Progenitor cell of endocrine pancreas (in vitro differentiated cells): Measurements from ENCODE around the gene MAGI1. TPM values are rescaled to one million over a fixed set of nuclear protein-coding genes. Genes with fewer than 3 reads are reported as not detected.
"Not testable (repeated sequence)": the region's sequence is repeated elsewhere in the genome, so short reads cannot be mapped to it uniquely, and the experiment has no call there.

Experiments used
- DNase-seq: peaks from one replicate; pipeline ENCODE4 v3.0.0; 2021; ENCODE audit warnings: low spot score; ENCODE audit not compliant: unreplicated experiment
- H3K27ac Mint-ChIP-seq: 2 replicates; pipeline ENCODE4 v1.8.0; 2021; ENCODE audit warnings: mild to moderate bottlenecking, moderate library complexity, mixed read lengths
- H3K27me3 Mint-ChIP-seq: 2 replicates; pipeline ENCODE4 v1.8.0; 2021; ENCODE audit warnings: mixed read lengths
- H3K36me3 Mint-ChIP-seq: 2 replicates; pipeline ENCODE4 v1.8.0; 2022; ENCODE audit warnings: mixed read lengths; ENCODE audit not compliant: insufficient read depth
- H3K4me1 Mint-ChIP-seq: 2 replicates; pipeline ENCODE4 v1.8.0; 2021; ENCODE audit warnings: low read depth, mixed read lengths
- H3K4me3 Mint-ChIP-seq: 2 replicates; pipeline ENCODE4 v1.8.0; 2021; ENCODE audit warnings: low read depth, mild to moderate bottlenecking, moderate library complexity, mixed read lengths
- H3K9me3 Mint-ChIP-seq: 2 replicates; pipeline ENCODE4 v1.8.0; 2021; ENCODE audit warnings: low read depth, mixed read lengths
- total RNA-seq: library from RNA; stranded (reverse); gene quantifications from 2 replicates; pipeline ENCODE4 v1.2.1, GENCODE V29; 2021
- TF ChIP-seq, protein P1 (sequence below): fragments of 200-600 bp; sonication (generic); IDR thresholded peaks from one replicate; pipeline ENCODE4 v1.5.0; 2021; ENCODE audit warnings: antibody characterized with exemption, mild to moderate bottlenecking; ENCODE audit not compliant: unreplicated experiment

The MAGI1 gene
- total RNA-seq, 1 donor from 2014 or later = 142 TPM

- Mint-ChIP-seq H3K4me3 (no peak overlapping the region), H3K27ac (peak overlapping the region; percentile 65), H3K36me3 (peaks cover 12% of the 10 kb centered on the region), H3K27me3 (no peaks in the 10 kb centered on the region), H3K9me3 (no peaks in the 10 kb centered on the region), H3K4me1 (peaks cover 50% of the 10 kb centered on the region)
- no peak for DNase-seq
- TF ChIP-seq, protein P1, sequence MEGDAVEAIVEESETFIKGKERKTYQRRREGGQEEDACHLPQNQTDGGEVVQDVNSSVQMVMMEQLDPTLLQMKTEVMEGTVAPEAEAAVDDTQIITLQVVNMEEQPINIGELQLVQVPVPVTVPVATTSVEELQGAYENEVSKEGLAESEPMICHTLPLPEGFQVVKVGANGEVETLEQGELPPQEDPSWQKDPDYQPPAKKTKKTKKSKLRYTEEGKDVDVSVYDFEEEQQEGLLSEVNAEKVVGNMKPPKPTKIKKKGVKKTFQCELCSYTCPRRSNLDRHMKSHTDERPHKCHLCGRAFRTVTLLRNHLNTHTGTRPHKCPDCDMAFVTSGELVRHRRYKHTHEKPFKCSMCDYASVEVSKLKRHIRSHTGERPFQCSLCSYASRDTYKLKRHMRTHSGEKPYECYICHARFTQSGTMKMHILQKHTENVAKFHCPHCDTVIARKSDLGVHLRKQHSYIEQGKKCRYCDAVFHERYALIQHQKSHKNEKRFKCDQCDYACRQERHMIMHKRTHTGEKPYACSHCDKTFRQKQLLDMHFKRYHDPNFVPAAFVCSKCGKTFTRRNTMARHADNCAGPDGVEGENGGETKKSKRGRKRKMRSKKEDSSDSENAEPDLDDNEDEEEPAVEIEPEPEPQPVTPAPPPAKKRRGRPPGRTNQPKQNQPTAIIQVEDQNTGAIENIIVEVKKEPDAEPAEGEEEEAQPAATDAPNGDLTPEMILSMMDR = no peak
Measured at GRCh38 chr3:66033241-66034138, 5.2 kb downstream of the MAGI1 start.

GRCh38 chr3:66031102-66031698 lies 7.5 kb downstream of the MAGI1 start:
- TF ChIP-seq, protein P1 = no peak
- Mint-ChIP-seq H3K36me3 (peaks cover 15% of the 10 kb centered on the region), H3K9me3 (peaks cover 3% of the 10 kb centered on the region), H3K27me3 (no peaks in the 10 kb centered on the region), H3K4me3 (no peak overlapping the region), H3K27ac (no peak overlapping the region), H3K4me1 (peaks cover 46% of the 10 kb centered on the region)
- DNase-seq = no peak

GRCh38 chr3:66029443-66029842 lies 9.3 kb downstream of the MAGI1 start:
- Mint-ChIP-seq H3K4me3 (no peak overlapping the region), H3K36me3 (peaks cover 9% of the 10 kb centered on the region), H3K4me1 (peaks cover 34% of the 10 kb centered on the region), H3K27ac (no peak overlapping the region), H3K27me3 (no peaks in the 10 kb centered on the region), H3K9me3 (peaks cover 3% of the 10 kb centered on the region)
- DNase-seq = no peak
- TF ChIP-seq, protein P1 = no peak

DNA sequence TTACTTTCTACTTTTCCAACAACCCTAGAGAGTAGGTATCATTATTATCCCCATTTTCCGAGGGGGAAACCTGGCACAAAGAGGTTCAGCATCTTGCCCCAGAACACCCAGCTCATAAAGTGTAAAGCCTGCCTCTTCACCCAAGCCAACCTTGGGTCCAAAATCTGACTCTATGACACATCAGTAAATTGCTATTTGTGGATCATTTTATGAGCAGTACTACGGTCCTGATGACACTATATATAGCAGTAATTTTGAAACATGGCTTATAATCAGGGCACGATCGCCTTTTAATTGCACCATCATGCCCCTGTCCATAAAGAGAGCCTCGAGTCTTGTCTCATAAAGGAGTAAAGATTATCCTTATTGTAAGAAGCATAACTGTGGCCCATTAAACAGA lies 9.7 kb downstream of the MAGI1 start:
- Mint-ChIP-seq H3K36me3 (peaks cover 8% of the 10 kb centered on the region), H3K4me1 (peaks cover 33% of the 10 kb centered on the region), H3K4me3 (no peak overlapping the region), H3K27ac (no peak overlapping the region), H3K27me3 (no peaks in the 10 kb centered on the region), H3K9me3 (peaks cover 3% of the 10 kb centered on the region)
- no peak for DNase-seq
- TF ChIP-seq, protein P1 = no peak

- H3K4me1 Mint-ChIP-seq = peaks cover 36% of the 10 kb centered on the region
- peaks cover 8% of the 10 kb centered on the region for H3K36me3 Mint-ChIP-seq
- TF ChIP-seq, protein P1 = no peak
- no peaks in the 10 kb centered on the region for H3K27me3 Mint-ChIP-seq
- no peak for DNase-seq
- no peak overlapping the region for H3K27ac Mint-ChIP-seq
- peaks cover 3% of the 10 kb centered on the region for H3K9me3 Mint-ChIP-seq
- H3K4me3 Mint-ChIP-seq = no peak overlapping the region
Measured at GRCh38 chr3:66028457-66028856, 10.3 kb downstream of the MAGI1 start.

GRCh38 chr3:66027099-66027498 lies 11.6 kb downstream of the MAGI1 start:
- H3K4me1 Mint-ChIP-seq = peaks cover 35% of the 10 kb centered on the region
- not testable (repeated sequence) for DNase-seq, H3K27ac Mint-ChIP-seq, H3K36me3 Mint-ChIP-seq, H3K27me3 Mint-ChIP-seq, H3K9me3 Mint-ChIP-seq, H3K4me3 Mint-ChIP-seq
